DND-41 (cell line): Measurements from ENCODE around the gene SLIT1.

Experiments used
- EZH2 ChIP-seq: IDR thresholded peaks from 3 replicates; pipeline ENCODE4 v1.6.1; 2012; ENCODE audit warnings: borderline replicate concordance, low read depth, mild to moderate bottlenecking, moderate library complexity, low read length, inconsistent platforms; ENCODE audit not compliant: severe bottlenecking
- TF ChIP-seq, protein P1 (sequence below): IDR thresholded peaks from 2 replicates; pipeline ENCODE4 v1.5.1; 2012; ENCODE audit warnings: borderline replicate concordance, low read length, moderate library complexity, mild to moderate bottlenecking; ENCODE audit not compliant: poor library complexity, severe bottlenecking; ENCODE audit errors: extremely low read depth

- TF ChIP-seq, protein P1, sequence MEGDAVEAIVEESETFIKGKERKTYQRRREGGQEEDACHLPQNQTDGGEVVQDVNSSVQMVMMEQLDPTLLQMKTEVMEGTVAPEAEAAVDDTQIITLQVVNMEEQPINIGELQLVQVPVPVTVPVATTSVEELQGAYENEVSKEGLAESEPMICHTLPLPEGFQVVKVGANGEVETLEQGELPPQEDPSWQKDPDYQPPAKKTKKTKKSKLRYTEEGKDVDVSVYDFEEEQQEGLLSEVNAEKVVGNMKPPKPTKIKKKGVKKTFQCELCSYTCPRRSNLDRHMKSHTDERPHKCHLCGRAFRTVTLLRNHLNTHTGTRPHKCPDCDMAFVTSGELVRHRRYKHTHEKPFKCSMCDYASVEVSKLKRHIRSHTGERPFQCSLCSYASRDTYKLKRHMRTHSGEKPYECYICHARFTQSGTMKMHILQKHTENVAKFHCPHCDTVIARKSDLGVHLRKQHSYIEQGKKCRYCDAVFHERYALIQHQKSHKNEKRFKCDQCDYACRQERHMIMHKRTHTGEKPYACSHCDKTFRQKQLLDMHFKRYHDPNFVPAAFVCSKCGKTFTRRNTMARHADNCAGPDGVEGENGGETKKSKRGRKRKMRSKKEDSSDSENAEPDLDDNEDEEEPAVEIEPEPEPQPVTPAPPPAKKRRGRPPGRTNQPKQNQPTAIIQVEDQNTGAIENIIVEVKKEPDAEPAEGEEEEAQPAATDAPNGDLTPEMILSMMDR = no peak
- no peak for TF ChIP-seq EZH2
Observed at GRCh38 chr10:97074256-97075145, 111.3 kb downstream of the SLIT1 start.
